GM23338 (cell line): ENCODE measurements around the gene TMEM234. TPM values are rescaled to one million over a fixed set of nuclear protein-coding genes. Genes with fewer than 3 reads are reported as not detected.

Experiments
- ATAC-seq: fragments of 200-7000 bp; cut with Tn5 transposase; 3 replicates; pipeline ENCODE4 v1.9.1; 2020
- DNase-seq: peaks from one replicate; pipeline ENCODE4 v3.0.0-alpha.2; 2015; ENCODE audit warnings: low spot score
- H2AFZ ChIP-seq: fragments of 200-600 bp; sonication (generic); 2 replicates; pipeline ENCODE4 v1.8.0; 2016; ENCODE audit warnings: antibody characterized with exemption, mild to moderate bottlenecking, moderate library complexity
- H3F3A ChIP-seq: fragments of 200-600 bp; sonication (generic); replicated peaks from 2 replicates; pipeline ENCODE4 v1.8.0; 2017; ENCODE audit warnings: antibody characterized with exemption, mixed run types, low read depth
- H3K27ac ChIP-seq: fragments of 200-600 bp; sonication (generic); 2 replicates; pipeline ENCODE4 v1.6.1; 2016; ENCODE audit warnings: low read depth
- H3K27me3 ChIP-seq: fragments of 200-600 bp; sonication (generic); 2 replicates; pipeline ENCODE4 v1.8.0; 2016; ENCODE audit warnings: mild to moderate bottlenecking, mixed run types, moderate library complexity; ENCODE audit not compliant: insufficient read depth
- H3K36me3 ChIP-seq: fragments of 200-600 bp; sonication (generic); 2 replicates; pipeline ENCODE4 v1.8.0; 2016; ENCODE audit warnings: mild to moderate bottlenecking; ENCODE audit not compliant: insufficient read depth
- H3K4me1 ChIP-seq: fragments of 200-600 bp; sonication (generic); 2 replicates; pipeline ENCODE4 v1.8.0; 2016; ENCODE audit warnings: mild to moderate bottlenecking, moderate library complexity; ENCODE audit not compliant: insufficient read depth
- H3K4me2 ChIP-seq: fragments of 200-600 bp; sonication (generic); 2 replicates; pipeline ENCODE4 v1.7.1; 2017; ENCODE audit warnings: mixed run types
- H3K4me3 ChIP-seq: fragments of 200-600 bp; sonication (generic); 2 replicates; pipeline ENCODE4 v1.6.1; 2016; ENCODE audit warnings: mixed run types
- H3K79me2 ChIP-seq: fragments of 200-600 bp; sonication (generic); replicated peaks from 2 replicates; pipeline ENCODE4 v1.8.0; 2017; ENCODE audit warnings: mild to moderate bottlenecking; ENCODE audit not compliant: insufficient read depth
- H3K9me2 ChIP-seq: fragments of 200-600 bp; sonication (generic); 2 replicates; pipeline ENCODE4 v1.8.0; 2017; ENCODE audit not compliant: insufficient read depth
- H4K20me1 ChIP-seq: fragments of 200-600 bp; sonication (generic); replicated peaks from 2 replicates; pipeline ENCODE4 v1.8.0; 2017; ENCODE audit warnings: mild to moderate bottlenecking; ENCODE audit not compliant: insufficient read depth
- H3K27ac Mint-ChIP-seq: 2 replicates; pipeline ENCODE4 v1.8.0; 2020; ENCODE audit warnings: inconsistent platforms, mild to moderate bottlenecking, moderate library complexity, mixed read lengths
- H3K27me3 Mint-ChIP-seq: 3 replicates; pipeline ENCODE4 v1.8.0; 2022; ENCODE audit warnings: low read depth, mild to moderate bottlenecking, moderate library complexity, mixed read lengths, inconsistent platforms; ENCODE audit not compliant: insufficient read depth, poor library complexity
- H3K36me3 Mint-ChIP-seq: 3 replicates; pipeline ENCODE4 v1.8.0; 2021; ENCODE audit warnings: low read depth, mild to moderate bottlenecking, inconsistent platforms, moderate library complexity, mixed read lengths
- H3K4me1 Mint-ChIP-seq: 3 replicates; pipeline ENCODE4 v1.8.0; 2020; ENCODE audit warnings: mild to moderate bottlenecking, inconsistent platforms, mixed read lengths
- H3K4me3 Mint-ChIP-seq: 3 replicates; pipeline ENCODE4 v1.8.0; 2021; ENCODE audit warnings: moderate library complexity, mild to moderate bottlenecking, inconsistent platforms, mixed read lengths
- H3K9me3 Mint-ChIP-seq: 3 replicates; pipeline ENCODE4 v1.8.0; 2020; ENCODE audit warnings: moderate library complexity, mild to moderate bottlenecking, inconsistent platforms, mixed read lengths
- CREB1 ChIP-seq: fragments of 250-450 bp; sonication (Bioruptor Pico); IDR thresholded peaks from 2 replicates; pipeline ENCODE4 v1.5.0; 2020; ENCODE audit warnings: low read depth, mild to moderate bottlenecking, moderate library complexity
- NANOG ChIP-seq: IDR thresholded peaks from 2 replicates; pipeline ENCODE4 v1.6.1; 2016; ENCODE audit warnings: antibody characterized with exemption, borderline replicate concordance
- POLR2AphosphoS5 ChIP-seq: IDR thresholded peaks from 2 replicates; pipeline ENCODE4 v1.6.1; 2016; ENCODE audit warnings: antibody characterized with exemption, low read depth
- STAT1 ChIP-seq: IDR thresholded peaks from one replicate; pipeline ENCODE4 v1.6.1; 2016; ENCODE audit warnings: antibody characterized with exemption; ENCODE audit not compliant: unreplicated experiment
- ZNF114 ChIP-seq: fragments of 250-450 bp; sonication (Bioruptor Pico); IDR thresholded peaks from 2 replicates; pipeline ENCODE4 v1.5.0; 2020; ENCODE audit warnings: mild to moderate bottlenecking, moderate library complexity
- ZNF331 ChIP-seq: fragments of 250-450 bp; sonication (Bioruptor Pico); IDR thresholded peaks from 2 replicates; pipeline ENCODE4 v1.5.0; 2020; ENCODE audit warnings: low read depth, mild to moderate bottlenecking, moderate library complexity
- polyA plus RNA-seq: library from polyadenylated mRNA; unstranded; fragments of >200 nt; fragmentation: Nextera tagmentation; extraction: Ambion mirVana; gene quantifications from 2 replicates; pipeline ENCODE4 v1.2.1, GENCODE V29; 2016
- total RNA-seq: library from RNA; depleted of rRNA; stranded (reverse); fragments of >200 nt; shearing (Covaris generic); gene quantifications from 2 replicates; pipeline ENCODE4 v1.2.3, GENCODE V29; 2014
- TF ChIP-seq, protein P1 (sequence below), 2 experiments: fragments of 200-600 bp in 1 of 2; sonication (generic) in 1 of 2; conservative IDR thresholded peaks; 2 replicates each; pipeline versions ENCODE4 v1.5.1 to v1.6.1; 2016 to 2017; ENCODE audit warnings: antibody characterized with exemption in 2 of 2, low read depth in 2 of 2, mild to moderate bottlenecking in 2 of 2, moderate library complexity in 1 of 2
- TF ChIP-seq, protein P2 (sequence below): IDR thresholded peaks from one replicate; pipeline ENCODE4 v1.6.1; 2018; ENCODE audit warnings: antibody characterized with exemption; ENCODE audit not compliant: unreplicated experiment
- TF ChIP-seq, protein P3 (sequence below): fragments of 250-450 bp; sonication (Bioruptor Pico); IDR thresholded peaks from 2 replicates; pipeline ENCODE4 v1.5.0; 2020; ENCODE audit warnings: mild to moderate bottlenecking, moderate library complexity

Gene TMEM234
- total and polyA plus RNA-seq, 2 experiments from 2014 or later: 4.7 to 8.2 TPM

DNA sequence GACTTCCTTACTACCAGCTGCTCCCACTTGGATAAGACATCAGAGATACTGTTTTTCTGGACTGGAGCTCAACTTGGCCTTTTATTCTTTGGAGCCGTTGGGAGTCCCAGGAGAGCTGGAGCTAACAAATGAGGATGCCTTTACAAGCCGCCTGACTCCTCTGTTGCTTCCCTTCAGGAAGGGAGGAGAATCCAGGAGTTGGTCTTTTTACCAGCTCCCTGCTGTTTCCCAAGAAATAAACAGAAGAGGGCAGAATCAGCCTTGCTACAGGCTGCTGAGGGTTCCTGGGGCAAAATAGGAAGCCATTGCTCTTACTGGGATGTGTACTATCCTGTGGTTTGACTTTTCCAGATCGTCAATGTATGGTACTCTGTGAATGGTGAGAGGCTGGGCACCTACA is 1.5 kb upstream of the TMEM234 start:
- peaks cover 5% of the 10 kb centered on the region for H3K27me3 Mint-ChIP-seq
- peaks cover 17% of the 10 kb centered on the region for H3K4me1 Mint-ChIP-seq
- peak overlapping the region; percentile 99 for H3K4me3 Mint-ChIP-seq
- no peak for TF ChIP-seq POLR2AphosphoS5
- TF ChIP-seq, protein P1, sequence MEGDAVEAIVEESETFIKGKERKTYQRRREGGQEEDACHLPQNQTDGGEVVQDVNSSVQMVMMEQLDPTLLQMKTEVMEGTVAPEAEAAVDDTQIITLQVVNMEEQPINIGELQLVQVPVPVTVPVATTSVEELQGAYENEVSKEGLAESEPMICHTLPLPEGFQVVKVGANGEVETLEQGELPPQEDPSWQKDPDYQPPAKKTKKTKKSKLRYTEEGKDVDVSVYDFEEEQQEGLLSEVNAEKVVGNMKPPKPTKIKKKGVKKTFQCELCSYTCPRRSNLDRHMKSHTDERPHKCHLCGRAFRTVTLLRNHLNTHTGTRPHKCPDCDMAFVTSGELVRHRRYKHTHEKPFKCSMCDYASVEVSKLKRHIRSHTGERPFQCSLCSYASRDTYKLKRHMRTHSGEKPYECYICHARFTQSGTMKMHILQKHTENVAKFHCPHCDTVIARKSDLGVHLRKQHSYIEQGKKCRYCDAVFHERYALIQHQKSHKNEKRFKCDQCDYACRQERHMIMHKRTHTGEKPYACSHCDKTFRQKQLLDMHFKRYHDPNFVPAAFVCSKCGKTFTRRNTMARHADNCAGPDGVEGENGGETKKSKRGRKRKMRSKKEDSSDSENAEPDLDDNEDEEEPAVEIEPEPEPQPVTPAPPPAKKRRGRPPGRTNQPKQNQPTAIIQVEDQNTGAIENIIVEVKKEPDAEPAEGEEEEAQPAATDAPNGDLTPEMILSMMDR (conservative IDR thresholded peaks at IDR 0.05; ENCODE audit: low read depth in 2 of 2): no peak
- TF ChIP-seq ZNF331: no peak
- TF ChIP-seq, protein P2, sequence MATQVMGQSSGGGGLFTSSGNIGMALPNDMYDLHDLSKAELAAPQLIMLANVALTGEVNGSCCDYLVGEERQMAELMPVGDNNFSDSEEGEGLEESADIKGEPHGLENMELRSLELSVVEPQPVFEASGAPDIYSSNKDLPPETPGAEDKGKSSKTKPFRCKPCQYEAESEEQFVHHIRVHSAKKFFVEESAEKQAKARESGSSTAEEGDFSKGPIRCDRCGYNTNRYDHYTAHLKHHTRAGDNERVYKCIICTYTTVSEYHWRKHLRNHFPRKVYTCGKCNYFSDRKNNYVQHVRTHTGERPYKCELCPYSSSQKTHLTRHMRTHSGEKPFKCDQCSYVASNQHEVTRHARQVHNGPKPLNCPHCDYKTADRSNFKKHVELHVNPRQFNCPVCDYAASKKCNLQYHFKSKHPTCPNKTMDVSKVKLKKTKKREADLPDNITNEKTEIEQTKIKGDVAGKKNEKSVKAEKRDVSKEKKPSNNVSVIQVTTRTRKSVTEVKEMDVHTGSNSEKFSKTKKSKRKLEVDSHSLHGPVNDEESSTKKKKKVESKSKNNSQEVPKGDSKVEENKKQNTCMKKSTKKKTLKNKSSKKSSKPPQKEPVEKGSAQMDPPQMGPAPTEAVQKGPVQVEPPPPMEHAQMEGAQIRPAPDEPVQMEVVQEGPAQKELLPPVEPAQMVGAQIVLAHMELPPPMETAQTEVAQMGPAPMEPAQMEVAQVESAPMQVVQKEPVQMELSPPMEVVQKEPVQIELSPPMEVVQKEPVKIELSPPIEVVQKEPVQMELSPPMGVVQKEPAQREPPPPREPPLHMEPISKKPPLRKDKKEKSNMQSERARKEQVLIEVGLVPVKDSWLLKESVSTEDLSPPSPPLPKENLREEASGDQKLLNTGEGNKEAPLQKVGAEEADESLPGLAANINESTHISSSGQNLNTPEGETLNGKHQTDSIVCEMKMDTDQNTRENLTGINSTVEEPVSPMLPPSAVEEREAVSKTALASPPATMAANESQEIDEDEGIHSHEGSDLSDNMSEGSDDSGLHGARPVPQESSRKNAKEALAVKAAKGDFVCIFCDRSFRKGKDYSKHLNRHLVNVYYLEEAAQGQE: no peak
- Histone ChIP-seq H3K9me2 (no peaks in the 10 kb centered on the region), H3K4me1 (peaks cover 10% of the 10 kb centered on the region), H3K4me2 (no peak overlapping the region; the same call in 1 of the 2 replicates), H3K27me3 (no peaks in the 10 kb centered on the region), H3K27ac (peak overlapping the region; percentile 50; the same call in 1 of the 2 replicates), H3F3A (peaks cover 15% of the 10 kb centered on the region), H4K20me1 (peaks cover 10% of the 10 kb centered on the region), H2AFZ (no peak overlapping the region), H3K36me3 (peaks cover 45% of the 10 kb centered on the region), H3K79me2 (peaks cover 30% of the 10 kb centered on the region), H3K4me3 (peak overlapping the region; percentile 93)
- H3K36me3 Mint-ChIP-seq: peaks cover 53% of the 10 kb centered on the region
- no peak for ATAC-seq
- no peak for DNase-seq
- H3K9me3 Mint-ChIP-seq: no peaks in the 10 kb centered on the region
- no peak overlapping the region for H3K27ac Mint-ChIP-seq

DNA sequence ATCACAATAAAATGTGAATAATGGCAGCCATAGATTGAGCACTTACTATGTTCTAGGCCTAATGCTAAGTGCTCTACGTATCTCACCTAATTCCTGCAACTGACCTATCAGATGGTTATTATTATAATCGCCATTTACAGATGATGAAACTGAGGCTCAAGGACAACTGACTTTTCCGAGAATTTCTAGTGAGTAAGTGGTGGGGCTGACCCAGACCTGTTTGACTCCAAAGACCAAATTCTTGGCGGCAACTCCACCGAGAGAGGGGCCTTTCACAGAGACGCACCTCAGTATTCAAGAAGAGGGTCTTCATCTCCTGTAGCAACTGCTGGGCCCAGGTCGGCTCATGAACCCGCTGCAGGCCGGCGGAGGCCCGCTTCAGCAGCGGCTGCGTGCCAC is 573 bp downstream of the TMEM234 start:
- H3K4me3 Mint-ChIP-seq: peak overlapping the region; percentile 99
- peaks cover 8% of the 10 kb centered on the region; the same call in 1 of the 2 replicates for H4K20me1 ChIP-seq
- ATAC-seq: no peak
- no peaks in the 10 kb centered on the region for H3K9me2 ChIP-seq
- H3F3A ChIP-seq: peaks cover 15% of the 10 kb centered on the region
- peak overlapping the region; percentile 99 for H3K4me2 ChIP-seq
- H3K36me3 Mint-ChIP-seq: peaks cover 40% of the 10 kb centered on the region
- H3K27me3 Mint-ChIP-seq: peaks cover 7% of the 10 kb centered on the region
- peaks cover 10% of the 10 kb centered on the region for H3K4me1 ChIP-seq
- H3K27ac ChIP-seq: peak overlapping the region; percentile 68; the same call in 1 of the 2 replicates
- no peaks in the 10 kb centered on the region for H3K9me3 Mint-ChIP-seq
- H3K4me3 ChIP-seq: peak overlapping the region; percentile 93
- H3K79me2 ChIP-seq: peaks cover 30% of the 10 kb centered on the region
- peak overlapping the region; percentile 98 for H3K27ac Mint-ChIP-seq
- peaks cover 26% of the 10 kb centered on the region for H3K36me3 ChIP-seq
- H3K4me1 Mint-ChIP-seq: peaks cover 17% of the 10 kb centered on the region
- H3K27me3 ChIP-seq: no peaks in the 10 kb centered on the region
- peak overlapping the region; percentile 19; the same call in 1 of the 2 replicates for H2AFZ ChIP-seq
- no peak for TF ChIP-seq POLR2AphosphoS5
- TF ChIP-seq STAT1: no peak
- TF ChIP-seq NANOG: no peak
- no peak for TF ChIP-seq ZNF114 (CRISPR knock-in tag)
- TF ChIP-seq, protein P3, sequence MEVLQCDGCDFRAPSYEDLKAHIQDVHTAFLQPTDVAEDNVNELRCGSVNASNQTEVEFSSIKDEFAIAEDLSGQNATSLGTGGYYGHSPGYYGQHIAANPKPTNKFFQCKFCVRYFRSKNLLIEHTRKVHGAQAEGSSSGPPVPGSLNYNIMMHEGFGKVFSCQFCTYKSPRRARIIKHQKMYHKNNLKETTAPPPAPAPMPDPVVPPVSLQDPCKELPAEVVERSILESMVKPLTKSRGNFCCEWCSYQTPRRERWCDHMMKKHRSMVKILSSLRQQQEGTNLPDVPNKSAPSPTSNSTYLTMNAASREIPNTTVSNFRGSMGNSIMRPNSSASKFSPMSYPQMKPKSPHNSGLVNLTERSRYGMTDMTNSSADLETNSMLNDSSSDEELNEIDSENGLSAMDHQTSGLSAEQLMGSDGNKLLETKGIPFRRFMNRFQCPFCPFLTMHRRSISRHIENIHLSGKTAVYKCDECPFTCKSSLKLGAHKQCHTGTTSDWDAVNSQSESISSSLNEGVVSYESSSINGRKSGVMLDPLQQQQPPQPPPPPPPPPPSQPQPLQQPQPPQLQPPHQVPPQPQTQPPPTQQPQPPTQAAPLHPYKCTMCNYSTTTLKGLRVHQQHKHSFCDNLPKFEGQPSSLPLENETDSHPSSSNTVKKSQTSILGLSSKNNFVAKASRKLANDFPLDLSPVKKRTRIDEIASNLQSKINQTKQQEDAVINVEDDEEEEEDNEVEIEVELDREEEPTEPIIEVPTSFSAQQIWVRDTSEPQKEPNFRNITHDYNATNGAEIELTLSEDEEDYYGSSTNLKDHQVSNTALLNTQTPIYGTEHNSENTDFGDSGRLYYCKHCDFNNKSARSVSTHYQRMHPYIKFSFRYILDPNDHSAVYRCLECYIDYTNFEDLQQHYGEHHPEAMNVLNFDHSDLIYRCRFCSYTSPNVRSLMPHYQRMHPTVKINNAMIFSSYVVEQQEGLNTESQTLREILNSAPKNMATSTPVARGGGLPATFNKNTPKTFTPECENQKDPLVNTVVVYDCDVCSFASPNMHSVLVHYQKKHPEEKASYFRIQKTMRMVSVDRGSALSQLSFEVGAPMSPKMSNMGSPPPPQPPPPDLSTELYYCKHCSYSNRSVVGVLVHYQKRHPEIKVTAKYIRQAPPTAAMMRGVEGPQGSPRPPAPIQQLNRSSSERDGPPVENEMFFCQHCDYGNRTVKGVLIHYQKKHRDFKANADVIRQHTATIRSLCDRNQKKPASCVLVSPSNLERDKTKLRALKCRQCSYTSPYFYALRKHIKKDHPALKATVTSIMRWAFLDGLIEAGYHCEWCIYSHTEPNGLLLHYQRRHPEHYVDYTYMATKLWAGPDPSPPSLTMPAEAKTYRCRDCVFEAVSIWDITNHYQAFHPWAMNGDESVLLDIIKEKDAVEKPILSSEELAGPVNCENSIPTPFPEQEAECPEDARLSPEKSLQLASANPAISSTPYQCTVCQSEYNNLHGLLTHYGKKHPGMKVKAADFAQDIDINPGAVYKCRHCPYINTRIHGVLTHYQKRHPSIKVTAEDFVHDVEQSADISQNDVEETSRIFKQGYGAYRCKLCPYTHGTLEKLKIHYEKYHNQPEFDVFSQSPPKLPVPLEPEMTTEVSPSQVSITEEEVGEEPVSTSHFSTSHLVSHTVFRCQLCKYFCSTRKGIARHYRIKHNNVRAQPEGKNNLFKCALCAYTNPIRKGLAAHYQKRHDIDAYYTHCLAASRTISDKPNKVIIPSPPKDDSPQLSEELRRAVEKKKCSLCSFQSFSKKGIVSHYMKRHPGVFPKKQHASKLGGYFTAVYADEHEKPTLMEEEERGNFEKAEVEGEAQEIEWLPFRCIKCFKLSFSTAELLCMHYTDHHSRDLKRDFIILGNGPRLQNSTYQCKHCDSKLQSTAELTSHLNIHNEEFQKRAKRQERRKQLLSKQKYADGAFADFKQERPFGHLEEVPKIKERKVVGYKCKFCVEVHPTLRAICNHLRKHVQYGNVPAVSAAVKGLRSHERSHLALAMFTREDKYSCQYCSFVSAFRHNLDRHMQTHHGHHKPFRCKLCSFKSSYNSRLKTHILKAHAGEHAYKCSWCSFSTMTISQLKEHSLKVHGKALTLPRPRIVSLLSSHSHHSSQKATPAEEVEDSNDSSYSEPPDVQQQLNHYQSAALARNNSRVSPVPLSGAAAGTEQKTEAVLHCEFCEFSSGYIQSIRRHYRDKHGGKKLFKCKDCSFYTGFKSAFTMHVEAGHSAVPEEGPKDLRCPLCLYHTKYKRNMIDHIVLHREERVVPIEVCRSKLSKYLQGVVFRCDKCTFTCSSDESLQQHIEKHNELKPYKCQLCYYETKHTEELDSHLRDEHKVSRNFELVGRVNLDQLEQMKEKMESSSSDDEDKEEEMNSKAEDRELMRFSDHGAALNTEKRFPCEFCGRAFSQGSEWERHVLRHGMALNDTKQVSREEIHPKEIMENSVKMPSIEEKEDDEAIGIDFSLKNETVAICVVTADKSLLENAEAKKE (CRISPR knock-in tag): no peak
- TF ChIP-seq CREB1: no peak
- no peak for DNase-seq
